HG03025 (cell line): Measurements from ENCODE around the gene TBCEL.
"Not testable (repeated sequence)": the region's sequence is repeated elsewhere in the genome, so short reads cannot be mapped to it uniquely, and the experiment has no call there.

Experiments used
- ATAC-seq: cut with Tn5 transposase; IDR thresholded peaks from one replicate; pipeline ENCODE4 v1.9.1; 2021; ENCODE audit warnings: mild to moderate bottlenecking, moderate library complexity; ENCODE audit not compliant: unreplicated experiment, low FRiP score

The TBCEL gene

GRCh38 chr11:121021718-121022117, 2.2 kb upstream of the TBCEL start:
- ATAC-seq = not testable (repeated sequence)

GRCh38 chr11:121024989-121025388, 1.1 kb downstream of the TBCEL start:
- no peak for ATAC-seq

- no peak for ATAC-seq
These were observed 5.3 kb downstream of the TBCEL start for GRCh38 chr11:121029153-121029552.

GRCh38 chr11:121029813-121030445, 6.0 kb downstream of the TBCEL start:
- ATAC-seq = no peak

GRCh38 chr11:121031167-121031566, 7.3 kb downstream of the TBCEL start:
- ATAC-seq = no peak

GRCh38 chr11:121031648-121032047, 7.7 kb downstream of the TBCEL start:
- not testable (repeated sequence) for ATAC-seq

- no peak for ATAC-seq
These were observed 8.6 kb downstream of the TBCEL start for GRCh38 chr11:121032546-121032945.

- ATAC-seq = no peak
These were observed 9.7 kb downstream of the TBCEL start for GRCh38 chr11:121033635-121034034.

- no peak for ATAC-seq
These were observed 11.4 kb downstream of the TBCEL start for GRCh38 chr11:121035169-121035755.

- ATAC-seq = no peak
These were observed 11.9 kb downstream of the TBCEL start for GRCh38 chr11:121035780-121036179.

GRCh38 chr11:121037016-121037415, 13.1 kb downstream of the TBCEL start:
- ATAC-seq = no peak

- no peak for ATAC-seq
These were observed 14.9 kb downstream of the TBCEL start for GRCh38 chr11:121038648-121039409.

- ATAC-seq = no peak
These were observed 16.2 kb downstream of the TBCEL start for GRCh38 chr11:121039971-121040613.

GRCh38 chr11:121040614-121041002, 16.7 kb downstream of the TBCEL start:
- no peak for ATAC-seq

- ATAC-seq = no peak
These were observed 17.2 kb downstream of the TBCEL start for GRCh38 chr11:121041072-121041471.

GRCh38 chr11:121042296-121042695, 18.4 kb downstream of the TBCEL start:
- ATAC-seq = no peak

- no peak for ATAC-seq
These were observed 24.0 kb downstream of the TBCEL start for GRCh38 chr11:121047926-121048325.

GRCh38 chr11:121048464-121049233, 24.7 kb downstream of the TBCEL start:
- no peak for ATAC-seq

- ATAC-seq = no peak
These were observed 29.3 kb downstream of the TBCEL start for GRCh38 chr11:121053244-121053643.

- no peak for ATAC-seq
These were observed 30.4 kb downstream of the TBCEL start for GRCh38 chr11:121054266-121054665.

GRCh38 chr11:121055076-121055475, 31.2 kb downstream of the TBCEL start:
- no peak for ATAC-seq
